ENCODE measurements around the gene KAT6B. TPM values are rescaled to one million over a fixed set of nuclear protein-coding genes. Genes with fewer than 3 reads are reported as not detected.

KAT6B gene
- total RNA-seq, 1 donor from 2014 or later: 18.1 TPM

GRCh38 chr10:74900297-74900696 lies 73.9 kb downstream of the KAT6B start:
- TF ChIP-seq CTCF (IDR thresholded peaks at IDR 0.05; ENCODE audit: unreplicated experiment): no peak
- Mint-ChIP-seq H3K4me1 (ENCODE audit: unreplicated experiment) (no peaks in the 10 kb centered on the region), H3K4me3 (ENCODE audit: unreplicated experiment) (no peak overlapping the region), H3K9me3 (ENCODE audit: unreplicated experiment) (no peaks in the 10 kb centered on the region), H3K27ac (ENCODE audit: unreplicated experiment) (no peak overlapping the region), H3K27me3 (ENCODE audit: unreplicated experiment) (peaks cover 1% of the 10 kb centered on the region), H3K36me3 (ENCODE audit: low read depth, unreplicated experiment) (no peaks in the 10 kb centered on the region)
- DNase-seq (ENCODE audit: low spot score): no peak

- Mint-ChIP-seq H3K4me1 (ENCODE audit: unreplicated experiment) (no peaks in the 10 kb centered on the region), H3K36me3 (ENCODE audit: low read depth, unreplicated experiment) (no peaks in the 10 kb centered on the region), H3K9me3 (ENCODE audit: unreplicated experiment) (no peaks in the 10 kb centered on the region), H3K4me3 (ENCODE audit: unreplicated experiment) (no peak overlapping the region), H3K27me3 (ENCODE audit: unreplicated experiment) (peaks cover 1% of the 10 kb centered on the region), H3K27ac (ENCODE audit: unreplicated experiment) (no peak overlapping the region)
- TF ChIP-seq CTCF (IDR thresholded peaks at IDR 0.05; ENCODE audit: unreplicated experiment): no peak
- DNase-seq (ENCODE audit: low spot score): no peak
These were observed 74.9 kb downstream of the KAT6B start for GRCh38 chr10:74901301-74901700.

GRCh38 chr10:74901867-74902450 lies 75.6 kb downstream of the KAT6B start:
- peaks cover 1% of the 10 kb centered on the region for H3K27me3 Mint-ChIP-seq (ENCODE audit: unreplicated experiment)
- no peaks in the 10 kb centered on the region for H3K4me1 Mint-ChIP-seq (ENCODE audit: unreplicated experiment)

GRCh38 chr10:74903491-74903890 lies 77.1 kb downstream of the KAT6B start:
- H3K4me3 Mint-ChIP-seq (ENCODE audit: unreplicated experiment): no peak overlapping the region
- H3K36me3 Mint-ChIP-seq (ENCODE audit: low read depth, unreplicated experiment): no peaks in the 10 kb centered on the region
- DNase-seq (ENCODE audit: low spot score): no peak
- H3K4me1 Mint-ChIP-seq (ENCODE audit: unreplicated experiment): no peaks in the 10 kb centered on the region
- no peak overlapping the region for H3K27ac Mint-ChIP-seq (ENCODE audit: unreplicated experiment)
- peaks cover 1% of the 10 kb centered on the region for H3K27me3 Mint-ChIP-seq (ENCODE audit: unreplicated experiment)
- no peak for TF ChIP-seq CTCF (IDR thresholded peaks at IDR 0.05; ENCODE audit: unreplicated experiment)
- no peaks in the 10 kb centered on the region for H3K9me3 Mint-ChIP-seq (ENCODE audit: unreplicated experiment)

More at GRCh38 chr10:74901867-74902450, 75.6 kb downstream of the KAT6B start:
- Mint-ChIP-seq H3K9me3 (ENCODE audit: unreplicated experiment) (no peaks in the 10 kb centered on the region), H3K27ac (ENCODE audit: unreplicated experiment) (no peak overlapping the region), H3K4me3 (ENCODE audit: unreplicated experiment) (no peak overlapping the region), H3K36me3 (ENCODE audit: low read depth, unreplicated experiment) (no peaks in the 10 kb centered on the region)
- DNase-seq (ENCODE audit: low spot score): no peak
- TF ChIP-seq CTCF (IDR thresholded peaks at IDR 0.05; ENCODE audit: unreplicated experiment): no peak

- Mint-ChIP-seq H3K4me1 (ENCODE audit: unreplicated experiment) (no peaks in the 10 kb centered on the region), H3K27ac (ENCODE audit: unreplicated experiment) (no peak overlapping the region), H3K36me3 (ENCODE audit: low read depth, unreplicated experiment) (no peaks in the 10 kb centered on the region), H3K27me3 (ENCODE audit: unreplicated experiment) (no peaks in the 10 kb centered on the region), H3K4me3 (ENCODE audit: unreplicated experiment) (no peak overlapping the region), H3K9me3 (ENCODE audit: unreplicated experiment) (no peaks in the 10 kb centered on the region)
- no peak for DNase-seq (ENCODE audit: low spot score)
- TF ChIP-seq CTCF (IDR thresholded peaks at IDR 0.05; ENCODE audit: unreplicated experiment): no peak
These were observed 80.3 kb downstream of the KAT6B start for GRCh38 chr10:74906611-74907198.

All from endothelial cell (in vitro differentiated cells).